Renal cortex interstitium (tissue), 11 donors: ENCODE data around the gene NSMF. TPM values are rescaled to one million over a fixed set of nuclear protein-coding genes. Genes with fewer than 3 reads are reported as not detected.
A peak's percentile ranks its signal among the peaks of the same experiment; 100 is the strongest.
"Not testable (repeated sequence)": the region's sequence is repeated elsewhere in the genome, so short reads cannot be mapped to it uniquely, and the experiment has no call there.

Experiments used
- DNase-seq, 11 donors: peaks; one replicate each; pipeline ENCODE4 v3.0.0-alpha.2; 2013; ENCODE audit warnings: low read depth in 9 of 11, low spot score in 4 of 11; ENCODE audit errors: extremely low read depth in 1 of 11
- polyA plus RNA-seq, 3 donors: library from polyadenylated mRNA; unstranded; fragments of 120-200 nt; gene quantifications; one replicate each; pipeline ENCODE4 v1.2.1, GENCODE V29; 2013; ENCODE audit not compliant: insufficient read length in 3 of 3

The NSMF gene
- polyA plus RNA-seq, 3 donors: 52.9 to 57.8 (median 56.5) TPM

DNA sequence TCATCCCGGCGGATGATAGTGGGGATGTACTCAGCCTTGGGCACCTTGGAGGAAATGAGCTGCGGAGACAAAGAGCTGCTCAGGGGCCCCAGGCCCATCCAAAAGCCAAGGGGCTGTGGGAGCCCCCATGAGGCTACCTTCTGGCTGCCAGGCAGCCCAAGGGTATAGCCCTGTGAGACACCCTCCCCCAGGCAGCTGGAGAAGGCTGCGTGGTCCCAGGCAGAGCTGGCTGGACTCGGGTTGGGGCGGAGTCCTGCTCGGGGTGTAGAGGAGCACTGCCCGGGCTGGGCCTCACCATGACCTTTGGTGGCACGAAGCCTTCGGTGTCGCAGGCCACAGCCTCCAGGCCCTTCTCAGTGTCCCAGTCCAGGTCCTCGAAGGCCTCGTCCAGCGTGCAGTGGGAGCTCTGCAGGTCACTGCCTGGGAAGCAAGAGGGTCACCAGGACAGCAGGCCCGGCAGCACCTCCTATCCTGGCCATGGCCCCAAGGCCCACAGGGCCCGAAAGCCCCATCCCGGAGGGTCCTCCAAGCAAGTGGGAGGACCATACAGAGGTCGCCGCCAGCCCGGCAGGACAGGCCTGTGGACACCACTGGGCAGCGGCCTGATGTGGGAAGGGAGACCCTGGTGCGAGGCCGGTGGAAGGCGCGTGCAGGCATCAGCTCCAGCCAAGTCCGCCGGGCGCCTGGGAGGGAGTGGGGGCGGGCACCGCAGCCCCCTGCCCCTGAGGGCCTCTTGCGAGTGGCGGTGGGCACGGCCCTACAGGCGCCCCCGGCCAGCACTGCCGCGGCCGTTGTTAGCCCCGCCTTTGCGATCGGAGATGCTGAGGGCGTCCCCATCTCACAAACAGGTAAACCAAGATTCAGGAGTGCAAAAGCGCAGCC, 6.1 kb downstream of the NSMF start:
- no peak for DNase-seq

- no peak for DNase-seq
These were observed 7.0 kb downstream of the NSMF start for GRCh38 chr9:137452006-137452760.

- not testable (repeated sequence) for DNase-seq
These were observed 7.7 kb downstream of the NSMF start for GRCh38 chr9:137451264-137452005.

DNA sequence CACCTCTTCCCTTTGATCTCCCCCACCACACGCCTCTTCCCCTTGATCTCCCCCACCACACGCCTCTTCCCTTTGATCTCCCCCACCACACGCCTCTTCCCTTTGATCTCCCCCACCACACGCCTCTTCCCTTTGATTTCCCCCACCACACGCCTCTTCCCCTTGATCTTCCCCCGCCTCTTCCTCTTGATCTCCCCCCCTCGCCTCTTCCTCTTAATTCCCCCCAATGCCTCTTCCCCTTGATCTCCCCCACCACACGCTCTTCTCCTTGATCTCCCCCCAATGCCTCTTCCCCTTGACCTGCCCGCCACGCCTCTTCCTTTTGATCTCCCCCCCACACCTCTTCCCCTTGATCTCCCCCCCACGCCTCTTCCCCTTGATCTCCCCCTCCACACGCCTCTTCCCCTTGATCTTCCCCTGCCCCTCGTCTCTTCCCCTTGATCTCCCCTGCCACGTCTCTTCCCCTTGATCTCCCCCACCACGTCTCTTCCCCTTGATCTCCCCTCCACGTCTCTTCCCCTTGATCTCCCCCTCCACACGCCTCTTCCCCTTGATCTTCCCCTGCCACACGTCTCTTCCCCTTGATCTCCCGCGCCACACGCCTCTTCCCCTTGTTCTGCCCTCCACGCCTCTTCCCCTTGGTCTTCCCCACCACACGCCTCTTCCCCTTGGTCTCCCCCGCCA, 8.5 kb downstream of the NSMF start:
- not testable (repeated sequence) for DNase-seq

GRCh38 chr9:137449931-137450538, 9.1 kb downstream of the NSMF start:
- DNase-seq: no peak

DNA sequence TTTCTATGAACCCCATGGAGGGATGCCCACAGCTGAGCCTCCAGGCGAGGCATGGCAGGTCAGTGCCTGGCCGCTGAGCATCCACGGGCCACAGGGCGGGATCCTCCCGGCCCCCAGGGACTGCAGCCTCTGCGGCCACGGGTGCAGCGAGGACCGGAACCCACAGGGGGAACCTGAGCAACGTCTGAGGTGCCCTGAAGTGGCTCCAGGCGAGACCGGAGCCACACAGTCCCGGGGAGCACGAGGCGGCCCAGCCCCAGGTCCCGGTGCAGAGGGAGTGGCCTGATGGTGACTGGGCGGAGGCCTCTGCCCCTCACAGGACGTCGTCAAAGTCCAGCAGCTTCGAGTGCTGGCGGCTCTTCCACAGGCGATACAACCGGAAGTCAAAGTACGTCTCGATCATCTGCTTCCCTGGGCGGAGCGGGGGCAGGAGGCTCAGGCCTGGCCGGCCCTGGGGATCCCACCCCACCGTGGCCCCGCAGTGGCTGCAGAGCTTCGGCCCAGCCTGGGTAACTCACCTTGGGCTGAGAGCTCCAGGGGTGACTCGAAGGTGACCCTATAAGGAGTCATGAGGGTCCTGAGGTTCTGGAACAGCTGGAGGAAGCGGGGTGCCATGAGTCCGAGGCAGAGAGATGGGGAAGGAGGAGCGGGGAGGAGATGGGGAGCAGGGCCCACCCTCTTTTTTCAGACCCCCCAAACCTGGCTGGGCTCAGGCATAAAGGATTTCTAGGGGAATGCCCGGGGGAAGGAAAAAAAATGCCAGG, 9.9 kb downstream of the NSMF start:
- DNase-seq: no peak

DNA sequence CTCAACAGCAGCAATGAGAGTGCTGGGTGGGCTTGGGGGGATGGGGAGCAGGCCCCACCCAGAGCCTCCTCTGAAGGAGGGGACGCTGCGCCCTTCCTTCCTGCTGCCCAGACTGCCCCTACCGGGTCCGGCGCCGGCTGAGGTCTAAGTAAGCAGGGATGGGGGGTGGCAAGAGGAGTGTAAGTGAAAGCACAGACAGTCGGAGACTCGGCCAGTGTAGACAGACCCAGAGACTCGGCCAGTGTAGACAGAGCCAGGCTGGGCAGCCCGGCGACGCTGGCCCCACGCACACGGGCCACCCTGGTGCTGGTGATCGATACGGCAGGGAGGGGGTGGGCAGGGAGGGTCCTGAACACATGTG, 10.6 kb downstream of the NSMF start:
- DNase-seq: no peak

GRCh38 chr9:137447722-137448601, 11.2 kb downstream of the NSMF start:
- DNase-seq: no peak

DNA sequence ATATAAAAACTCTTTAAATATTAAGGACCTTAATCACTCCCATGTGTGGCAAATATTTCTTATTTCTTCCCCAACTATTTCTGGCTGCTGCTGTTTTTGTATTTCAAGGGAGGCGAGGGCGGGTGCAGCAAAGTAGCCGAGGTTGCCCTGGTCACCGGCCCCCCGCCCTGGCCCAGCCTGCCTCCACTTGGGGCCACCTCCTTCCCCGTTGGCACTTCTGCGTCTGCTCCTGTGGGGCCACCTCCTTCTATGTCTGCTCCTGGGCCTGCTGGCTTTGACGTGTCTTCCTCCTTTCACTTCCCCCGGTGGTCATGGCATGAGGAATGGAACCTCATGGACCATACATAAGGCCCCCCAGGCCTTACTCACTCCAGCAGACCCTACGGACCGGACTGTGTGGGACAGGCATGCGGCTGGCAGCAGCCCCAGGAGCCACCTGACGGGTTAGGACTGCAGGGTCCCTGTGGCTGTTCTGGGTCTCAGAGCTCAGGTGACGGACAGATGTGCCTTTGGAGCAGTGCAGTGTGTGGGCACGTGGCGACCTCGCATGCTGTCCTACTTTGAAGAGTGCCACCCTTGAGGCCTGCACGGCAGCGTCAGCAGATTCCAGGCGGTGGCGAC, 12.2 kb downstream of the NSMF start:
- no peak for DNase-seq

- DNase-seq: no peak
These were observed 13.2 kb downstream of the NSMF start for GRCh38 chr9:137445930-137446431.

GRCh38 chr9:137445275-137445807, 13.8 kb downstream of the NSMF start:
- peak in 1 of 11 donors; percentile 47 for DNase-seq

DNA sequence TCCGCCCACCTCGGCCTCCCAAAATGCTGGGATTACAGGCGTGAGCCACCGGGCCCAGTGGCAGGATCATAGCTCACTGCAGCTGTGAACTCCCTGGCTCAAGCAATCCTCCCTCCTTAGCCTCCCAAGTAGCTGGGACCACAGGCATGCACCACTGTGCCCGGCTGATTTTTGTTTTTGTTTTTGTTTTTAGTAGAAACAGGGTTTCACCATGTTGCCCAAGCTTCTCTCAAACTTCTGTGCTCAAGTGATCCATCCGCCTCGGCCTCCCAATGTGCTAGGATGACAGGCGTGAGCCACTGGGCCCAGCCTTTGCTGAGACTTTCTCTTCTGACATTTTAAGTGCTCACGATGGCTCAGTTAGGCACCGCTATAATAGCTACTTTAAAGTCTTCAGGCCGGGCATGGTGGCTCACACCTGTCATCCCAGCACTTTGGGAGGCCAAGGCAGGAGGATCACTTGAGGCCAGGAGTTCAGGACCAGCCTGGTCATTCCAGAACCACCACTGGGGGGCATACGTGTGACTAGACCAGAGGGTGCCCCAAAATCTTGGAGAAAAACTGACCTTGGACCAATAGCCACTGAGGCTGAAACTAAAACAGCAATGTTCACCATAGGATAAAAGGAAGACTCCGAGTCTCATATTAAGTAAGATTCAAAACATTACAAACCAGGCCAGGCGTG, 14.9 kb downstream of the NSMF start:
- no peak for DNase-seq

DNA sequence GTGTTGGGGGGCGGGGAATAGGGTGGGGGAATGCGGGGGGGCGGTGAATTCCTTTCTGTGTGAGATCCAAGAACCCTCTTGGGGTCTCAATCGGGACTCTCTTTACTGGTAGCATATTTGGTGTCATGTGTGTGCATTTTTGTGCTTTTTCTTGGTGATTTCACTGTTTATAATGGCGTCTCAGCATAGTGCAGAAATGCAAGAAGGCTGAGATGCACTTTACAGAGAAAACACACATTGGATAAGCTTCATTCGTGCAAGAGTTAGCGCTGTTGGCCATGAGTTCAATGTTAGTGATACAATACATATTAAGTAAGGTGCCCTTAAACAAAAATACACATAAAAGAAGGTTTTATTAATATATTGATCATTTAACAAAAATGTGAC, 17.2 kb downstream of the NSMF start:
- DNase-seq: no peak

DNA sequence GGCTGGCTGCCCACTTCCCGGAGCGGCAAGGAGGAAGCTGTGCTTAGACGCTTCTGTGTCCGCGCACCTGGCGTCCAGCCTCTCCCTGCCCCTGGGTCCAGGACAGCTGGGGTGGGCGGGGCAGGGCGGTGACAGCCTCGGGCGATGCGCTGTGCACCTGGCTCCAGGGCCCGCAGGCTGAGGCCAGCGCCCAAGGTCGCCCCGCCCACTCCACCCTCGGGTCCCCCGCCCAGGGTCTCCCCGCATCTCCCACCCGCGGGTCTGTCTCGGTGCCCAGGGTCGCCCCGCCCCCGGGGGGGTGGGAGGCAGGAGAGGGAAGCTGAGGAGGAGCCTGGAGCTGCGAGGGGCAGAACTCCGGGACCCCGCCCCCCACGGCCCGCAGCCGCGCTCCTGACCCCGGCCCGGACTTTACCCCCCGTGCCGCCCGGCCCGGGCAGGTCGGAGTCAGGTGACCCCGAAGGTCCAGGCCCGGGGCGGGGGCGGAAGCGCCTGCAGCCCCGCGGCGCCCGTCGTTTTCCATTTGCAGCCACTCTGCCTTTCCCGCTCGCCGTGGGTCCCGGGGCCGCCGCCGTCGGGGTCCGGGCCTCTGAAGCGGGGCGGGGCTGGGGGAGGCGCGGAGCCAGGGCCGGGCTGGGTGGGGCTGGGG, 17.7 kb downstream of the NSMF start, which contains the start of gene ENTPD8:
Gene ENTPD8, minus strand, starts transcription at position 69 of the 646 bp plus-strand sequence. CDS start 3,072 bp downstream, outside the sequence.
- no peak for DNase-seq

DNA sequence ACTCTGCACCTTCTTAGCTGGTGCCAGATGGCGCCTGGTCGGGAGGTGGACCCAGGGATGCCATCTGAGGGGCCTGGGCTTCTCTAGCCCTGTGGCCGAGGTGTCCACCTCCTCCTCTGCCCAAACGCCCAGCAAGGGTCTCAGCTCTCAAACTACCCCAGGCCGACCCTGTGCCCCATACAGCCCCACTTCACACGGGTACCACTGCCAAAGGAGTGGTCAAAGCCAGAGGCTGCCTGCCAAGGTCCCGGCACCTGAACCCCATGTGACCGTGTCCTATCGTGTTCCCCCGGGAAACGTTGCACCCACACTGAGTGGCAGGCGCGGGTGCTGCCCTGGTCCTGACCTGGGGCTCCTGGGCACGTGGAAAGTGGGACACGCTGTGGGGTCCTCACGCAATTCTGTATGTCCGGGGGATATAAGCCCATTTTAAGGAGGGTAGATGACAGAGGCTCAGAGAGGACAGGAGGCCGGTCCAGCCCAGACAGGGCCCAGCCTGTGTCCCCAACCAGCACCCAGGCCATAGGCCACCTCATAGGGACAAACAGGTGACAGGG, 19.9 kb downstream of the NSMF start:
- no peak for DNase-seq
